Measurements from ENCODE around the gene SYNGR3.
"Not testable (repeated sequence)": the region's sequence is repeated elsewhere in the genome, so short reads cannot be mapped to it uniquely, and the experiment has no call there.

SYNGR3 gene

GRCh38 chr16:2030036-2030435 is 40.3 kb downstream of the SYNGR3 start:
- no peak for DNase-seq

- no peak for DNase-seq
These were observed 41.4 kb downstream of the SYNGR3 start for GRCh38 chr16:2031081-2031577.

- DNase-seq, result no peak
These were observed 42.7 kb downstream of the SYNGR3 start for GRCh38 chr16:2032285-2033056.

- DNase-seq, result no peak
These were observed 43.5 kb downstream of the SYNGR3 start for GRCh38 chr16:2033057-2033908.

- DNase-seq, result not testable (repeated sequence)
These were observed 44.3 kb downstream of the SYNGR3 start for GRCh38 chr16:2033909-2034695.

- no peak for DNase-seq
These were observed 45.1 kb downstream of the SYNGR3 start for GRCh38 chr16:2034696-2035430.

- DNase-seq, result peak; percentile 39 to 55
These were observed 45.8 kb downstream of the SYNGR3 start for GRCh38 chr16:2035431-2036199.

GRCh38 chr16:2036200-2036966 is 46.6 kb downstream of the SYNGR3 start:
- no peak for DNase-seq

GRCh38 chr16:2037115-2037514 is 47.3 kb downstream of the SYNGR3 start:
- no peak for DNase-seq

- no peak for DNase-seq
These were observed 48.0 kb downstream of the SYNGR3 start for GRCh38 chr16:2037647-2038381.

- DNase-seq, result no peak
These were observed 48.8 kb downstream of the SYNGR3 start for GRCh38 chr16:2038382-2039231.

GRCh38 chr16:2039274-2040031 is 49.7 kb downstream of the SYNGR3 start:
- peak in 1 of 2 experiments; percentile 39 for DNase-seq

GRCh38 chr16:2040041-2040786 is 50.4 kb downstream of the SYNGR3 start:
- no peak for DNase-seq

GRCh38 chr16:2040787-2041522 is 51.2 kb downstream of the SYNGR3 start:
- no peak for DNase-seq

GRCh38 chr16:2042171-2042985 is 52.6 kb downstream of the SYNGR3 start:
- DNase-seq, result peak; percentile 40 to 67
